PC-3 (cell line): ENCODE data around the gene GNG11. TPM values are rescaled to one million over a fixed set of nuclear protein-coding genes. Genes with fewer than 3 reads are reported as not detected.

ENCODE experiments used
- ATAC-seq: fragments of 200-7000 bp; cut with Tn5 transposase; 2 replicates; pipeline ENCODE4 v1.9.1; 2020; ENCODE audit warnings: mild to moderate bottlenecking, moderate library complexity
- BruUV-seq: library from RNA; stranded (reverse); fragments of 400-500 nt; replicated peaks from 2 replicates; lab custom pipeline; 2021; lab: Mats Ljungman, UMichigan
- CTCF ChIA-PET: fragments of 300-600 bp; sonication (Branson Sonifier 250); formaldehyde crosslinking; loops from one replicate; lab custom pipeline; 2022; ENCODE audit warnings: antibody characterized with exemption; lab: Charles Lee
- POLR2A ChIA-PET: fragments of 300-600 bp; sonication (Branson Sonifier 250); formaldehyde crosslinking; loops from one replicate; lab custom pipeline; 2022; ENCODE audit warnings: antibody characterized with exemption; ENCODE audit not compliant: unreplicated experiment; lab: Charles Lee
- DNase-seq: peaks from one replicate; pipeline ENCODE4 v3.0.0-alpha.2; 2015
- H2AFZ ChIP-seq: fragments of 300-600 bp; sonication (generic); 2 replicates; pipeline ENCODE4 v1.6.0; 2016; ENCODE audit warnings: antibody characterized with exemption, low read length
- H3F3A ChIP-seq: fragments of 300-600 bp; sonication (generic); one replicate; pipeline ENCODE4 v1.6.0; 2017; ENCODE audit warnings: antibody characterized with exemption, low read length, control low read depth, mild to moderate bottlenecking; ENCODE audit not compliant: unreplicated experiment
- H3K27ac ChIP-seq: fragments of 300-600 bp; sonication (generic); 2 replicates; pipeline ENCODE4 v1.5.1; 2016; ENCODE audit warnings: mild to moderate bottlenecking, low read length
- H3K27me3 ChIP-seq: fragments of 300-600 bp; sonication (generic); 2 replicates; pipeline ENCODE4 v1.6.1; 2016; ENCODE audit warnings: low read length, mixed read lengths
- H3K36me3 ChIP-seq: fragments of 300-600 bp; sonication (generic); 2 replicates; pipeline ENCODE4 v1.6.1; 2016; ENCODE audit warnings: low read depth, mixed run types, low read length, mixed read lengths
- H3K4me1 ChIP-seq: fragments of 300-600 bp; sonication (generic); 2 replicates; pipeline ENCODE4 v1.5.1; 2016; ENCODE audit warnings: low read length; ENCODE audit not compliant: insufficient read depth
- H3K4me2 ChIP-seq: fragments of 300-600 bp; sonication (generic); 2 replicates; pipeline ENCODE4 v1.6.0; 2016; ENCODE audit warnings: low read length
- H3K4me3 ChIP-seq: fragments of 300-600 bp; sonication (generic); 2 replicates; pipeline ENCODE4 v1.5.1; 2016; ENCODE audit warnings: mild to moderate bottlenecking, low read length, mixed read lengths
- H3K79me2 ChIP-seq: fragments of 300-600 bp; sonication (generic); 2 replicates; pipeline ENCODE4 v1.6.1; 2017; ENCODE audit warnings: low read length, mixed read lengths
- H3K9ac ChIP-seq: fragments of 300-600 bp; sonication (generic); 2 replicates; pipeline ENCODE4 v1.6.0; 2016; ENCODE audit warnings: mild to moderate bottlenecking, low read length
- H3K9me2 ChIP-seq: fragments of 300-600 bp; sonication (generic); replicated peaks from 2 replicates; pipeline ENCODE4 v1.6.1; 2016; ENCODE audit warnings: mixed run types, low read length, mixed read lengths
- H3K9me3 ChIP-seq: fragments of 300-600 bp; sonication (generic); 2 replicates; pipeline ENCODE4 v1.6.1; 2016; ENCODE audit warnings: low read length, mixed read lengths
- H4K20me1 ChIP-seq: fragments of 300-600 bp; sonication (generic); 2 replicates; pipeline ENCODE4 v1.6.1; 2016; ENCODE audit warnings: low read length, mixed read lengths
- EZH2 ChIP-seq: fragments of 300-600 bp; sonication (generic); IDR thresholded peaks from one replicate; pipeline ENCODE4 v1.6.1; 2017; ENCODE audit warnings: antibody characterized with exemption, mild to moderate bottlenecking, low read length; ENCODE audit not compliant: unreplicated experiment
- EZH2phosphoT487 ChIP-seq: fragments of 300-600 bp; sonication (generic); IDR thresholded peaks from 2 replicates; pipeline ENCODE4 v1.6.1; 2018; ENCODE audit warnings: mild to moderate bottlenecking, antibody characterized with exemption, low read length, borderline replicate concordance
- intact Hi-C: fragments of 100-400 bp; cut with micrococcal nuclease; formaldehyde crosslinking; loops from 2 replicates; pipeline ENCODE4 v1.9.0; 2023
- total RNA-seq: library from RNA; depleted of rRNA; stranded (reverse); fragments of >200 nt; gene quantifications from 2 replicates; pipeline ENCODE4 v1.2.3, GENCODE V29; 2014
- TF ChIP-seq, protein P1 (sequence below): fragments of 300-600 bp; sonication (generic); conservative IDR thresholded peaks from 2 replicates; pipeline ENCODE4 v1.5.1; 2017; ENCODE audit warnings: antibody characterized with exemption, low read depth, mild to moderate bottlenecking, low read length

Gene GNG11
- total RNA-seq, 1 experiment from 2014 or later, result 3.0 TPM

DNA sequence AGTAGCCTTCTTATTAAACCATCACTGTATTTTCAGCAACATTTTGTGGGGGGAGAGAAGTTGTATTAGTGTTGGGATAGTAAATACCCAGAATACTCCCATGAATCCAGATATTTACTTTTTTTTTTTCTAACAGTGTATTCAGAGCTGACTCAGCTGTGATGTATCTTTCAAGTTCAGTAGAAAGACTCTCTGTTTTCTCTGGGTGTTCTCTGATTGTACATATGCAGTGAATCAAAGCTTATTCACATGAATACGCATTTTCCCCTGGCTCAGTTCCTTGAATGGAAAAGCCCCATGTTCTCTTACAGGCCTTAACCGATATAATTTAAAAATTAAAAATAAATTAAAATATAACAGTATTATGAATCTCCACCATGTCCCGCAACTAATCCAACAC lies 32.3 kb upstream of the GNG11 start:
- no peak for TF ChIP-seq EZH2
- no peak for TF ChIP-seq EZH2phosphoT487
- TF ChIP-seq, protein P1, sequence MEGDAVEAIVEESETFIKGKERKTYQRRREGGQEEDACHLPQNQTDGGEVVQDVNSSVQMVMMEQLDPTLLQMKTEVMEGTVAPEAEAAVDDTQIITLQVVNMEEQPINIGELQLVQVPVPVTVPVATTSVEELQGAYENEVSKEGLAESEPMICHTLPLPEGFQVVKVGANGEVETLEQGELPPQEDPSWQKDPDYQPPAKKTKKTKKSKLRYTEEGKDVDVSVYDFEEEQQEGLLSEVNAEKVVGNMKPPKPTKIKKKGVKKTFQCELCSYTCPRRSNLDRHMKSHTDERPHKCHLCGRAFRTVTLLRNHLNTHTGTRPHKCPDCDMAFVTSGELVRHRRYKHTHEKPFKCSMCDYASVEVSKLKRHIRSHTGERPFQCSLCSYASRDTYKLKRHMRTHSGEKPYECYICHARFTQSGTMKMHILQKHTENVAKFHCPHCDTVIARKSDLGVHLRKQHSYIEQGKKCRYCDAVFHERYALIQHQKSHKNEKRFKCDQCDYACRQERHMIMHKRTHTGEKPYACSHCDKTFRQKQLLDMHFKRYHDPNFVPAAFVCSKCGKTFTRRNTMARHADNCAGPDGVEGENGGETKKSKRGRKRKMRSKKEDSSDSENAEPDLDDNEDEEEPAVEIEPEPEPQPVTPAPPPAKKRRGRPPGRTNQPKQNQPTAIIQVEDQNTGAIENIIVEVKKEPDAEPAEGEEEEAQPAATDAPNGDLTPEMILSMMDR, result no peak
- no peaks in the 10 kb centered on the region for H3F3A ChIP-seq
- H3K4me2 ChIP-seq, result peak overlapping the region; percentile 83
- H4K20me1 ChIP-seq, result peaks cover 9% of the 10 kb centered on the region
- peak overlapping the region; percentile 83 for H3K4me3 ChIP-seq
- ATAC-seq, result peak; percentile 58
- H3K27me3 ChIP-seq, result no peaks in the 10 kb centered on the region
- no TSS peak for BruUV-seq
- peaks cover 6% of the 10 kb centered on the region; the same call in 1 of the 2 replicates for H3K36me3 ChIP-seq
- H3K79me2 ChIP-seq, result peaks cover 6% of the 10 kb centered on the region; the same call in 1 of the 2 replicates
- peak; percentile 87 for DNase-seq
- ChIA-PET POLR2A (interaction anchor here (0.6 to 0.7 kb wide), 4 partner anchors 74 to 767 kb away, joined by 3 to 29 read pairs (median 4); partner anchors contain the start of gene SGCE), CTCF (interaction anchor here (0.6 to 2.2 kb wide), 3 partner anchors 16 to 198 kb away, joined by 3 to 9 read pairs (median 4); no protein-coding TSS in a partner anchor)
- H3K9ac ChIP-seq, result peak overlapping the region; percentile 89
- H2AFZ ChIP-seq, result no peak overlapping the region
- H3K9me3 ChIP-seq, result no peaks in the 10 kb centered on the region
- H3K27ac ChIP-seq, result peak overlapping the region; percentile 90
- intact Hi-C loops, result loop anchor here (1.0 kb wide), 1 partner anchor 294 kb away; no protein-coding TSS in a partner anchor
- H3K4me1 ChIP-seq, result peaks cover 15% of the 10 kb centered on the region
- H3K9me2 ChIP-seq, result no peaks in the 10 kb centered on the region

DNA sequence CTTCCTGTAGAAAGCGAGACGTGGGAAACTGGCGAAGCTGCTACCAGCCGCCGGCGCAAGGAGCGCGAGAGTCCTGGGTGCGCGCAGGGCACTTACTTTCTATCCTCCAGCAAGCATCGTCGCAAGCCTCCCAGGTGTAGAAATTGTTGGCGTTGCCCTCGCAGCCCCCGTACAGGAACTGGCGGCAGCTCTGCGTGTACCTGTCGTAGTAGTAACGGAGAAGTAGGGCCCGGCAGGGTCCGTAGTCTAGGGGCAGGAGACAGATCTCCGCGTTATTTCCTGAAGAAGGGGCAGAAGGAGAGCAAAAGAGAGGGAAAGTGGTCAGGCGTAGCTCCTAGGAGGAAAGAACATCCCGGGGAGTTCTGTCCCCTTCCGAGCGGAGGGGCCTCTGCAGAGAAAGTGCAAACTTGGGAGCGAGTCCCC lies 31.5 kb upstream of the GNG11 start:
- DNase-seq (peak; percentile 58), ATAC-seq (peak; percentile 68)
- intact Hi-C loops, result loop anchor here (1.0 to 2.0 kb wide), 6 partner anchors 21 to 387 kb away; partner anchors contain the start of gene BET1
- Histone ChIP-seq H3K9me3 (no peaks in the 10 kb centered on the region), H3K4me1 (peaks cover 15% of the 10 kb centered on the region), H4K20me1 (peaks cover 9% of the 10 kb centered on the region), H3K4me3 (peak overlapping the region; percentile 83), H3K9me2 (no peaks in the 10 kb centered on the region), H3K36me3 (peaks cover 6% of the 10 kb centered on the region; the same call in 1 of the 2 replicates), H3K27ac (peak overlapping the region; percentile 90), H3F3A (no peaks in the 10 kb centered on the region), H3K79me2 (peaks cover 6% of the 10 kb centered on the region; the same call in 1 of the 2 replicates), H3K9ac (peak overlapping the region; percentile 89), H3K27me3 (no peaks in the 10 kb centered on the region), H3K4me2 (peak overlapping the region; percentile 83), H2AFZ (peak overlapping the region; percentile 81)
- CTCF ChIA-PET, result interaction anchor here (2.2 kb wide), 1 partner anchor 197 kb away, joined by 9 read pairs; no protein-coding TSS in a partner anchor
- TF ChIP-seq, protein P1, result no peak; the same call in 1 of the 2 replicates
- no peak for TF ChIP-seq EZH2phosphoT487
- no peak for TF ChIP-seq EZH2
- POLR2A ChIA-PET, result interaction anchor here (0.6 to 0.7 kb wide), 2 partner anchors 68 to 766 kb away, joined by 4 read pairs; partner anchors contain the start of gene SGCE
- BruUV-seq, result TSS peak; percentile 44
